Activated T-cell treated with anti-CD3 and anti-CD28 coated beads, Interleukin-2, amount 50 U/mL, for 72 hours (primary cell): ENCODE measurements around the gene RC3H2. TPM values are rescaled to one million over a fixed set of nuclear protein-coding genes. Genes with fewer than 3 reads are reported as not detected.
"Not testable (repeated sequence)": the region's sequence is repeated elsewhere in the genome, so short reads cannot be mapped to it uniquely, and the experiment has no call there.

Source experiments
- ATAC-seq, 2 donors: fragments of 150-1000 bp; cut with Tn5 transposase; replicated peaks in 1 of 2; 2 replicates each; pipeline ENCODE4 v1.10.0; 2021; ENCODE audit warnings: moderate library complexity in 2 of 2, mild to moderate bottlenecking in 1 of 2
- DNase-seq, 2 donors: peaks; one replicate each; pipeline ENCODE4 v3.0.0; 2021 to 2022; ENCODE audit warnings: mixed read lengths in 1 of 2
- H3K27ac Mint-ChIP-seq: one replicate; pipeline ENCODE4 v1.8.0; 2022; ENCODE audit warnings: mild to moderate bottlenecking, moderate library complexity, mixed read lengths
- H3K27me3 Mint-ChIP-seq: one replicate; pipeline ENCODE4 v1.8.0; 2022; ENCODE audit warnings: low read depth, mixed read lengths
- H3K36me3 Mint-ChIP-seq, 2 donors: one replicate each; pipeline ENCODE4 v1.8.0; 2022; ENCODE audit warnings: mixed read lengths in 2 of 2, mild to moderate bottlenecking in 1 of 2; ENCODE audit not compliant: insufficient read depth in 2 of 2
- H3K4me1 Mint-ChIP-seq: one replicate; pipeline ENCODE4 v1.8.0; 2022; ENCODE audit warnings: low read depth, mixed read lengths
- H3K4me3 Mint-ChIP-seq, 2 donors: one replicate each; pipeline ENCODE4 v1.8.0; 2022; ENCODE audit warnings: mild to moderate bottlenecking in 2 of 2, mixed read lengths in 2 of 2, moderate library complexity in 2 of 2
- H3K9me3 Mint-ChIP-seq, 2 donors: one replicate each; pipeline ENCODE4 v1.8.0; 2022; ENCODE audit warnings: mixed read lengths in 2 of 2
- total RNA-seq, 2 donors: library from RNA; stranded (reverse); gene quantifications; one replicate each; pipeline ENCODE4 v1.2.3, GENCODE V29; 2022

Gene RC3H2
- total RNA-seq, 2 donors from 2014 or later, result 33.7 to 35.6 TPM

- H3K9me3 Mint-ChIP-seq, result no peaks in the 10 kb centered on the region
- H3K36me3 Mint-ChIP-seq, result peaks cover 7 to 18% of the 10 kb centered on the region in 2 donors
- H3K27ac Mint-ChIP-seq, result no peak overlapping the region
- DNase-seq (no peak), ATAC-seq (no peak)
- H3K4me3 Mint-ChIP-seq, result no peak overlapping the region
- H3K4me1 Mint-ChIP-seq, result peaks cover 38% of the 10 kb centered on the region
- no peaks in the 10 kb centered on the region for H3K27me3 Mint-ChIP-seq
Measured at GRCh38 chr9:122936883-122937282, 31.7 kb upstream of the RC3H2 start.

GRCh38 chr9:122936464-122936863 lies 31.3 kb upstream of the RC3H2 start:
- Mint-ChIP-seq H3K36me3 (peaks cover 6 to 14% of the 10 kb centered on the region in 2 donors), H3K4me3 (no peak overlapping the region), H3K9me3 (no peaks in the 10 kb centered on the region), H3K27me3 (no peaks in the 10 kb centered on the region), H3K4me1 (peaks cover 34% of the 10 kb centered on the region), H3K27ac (no peak overlapping the region)
- DNase-seq (no peak), ATAC-seq (no peak)

- peak within 1 kb of the TSS; percentile 97 for H3K27ac Mint-ChIP-seq
- H3K4me3 Mint-ChIP-seq, result no peak within 1 kb of the TSS
- peaks cover 1 to 9% of the 10 kb centered on the region in 2 donors for H3K36me3 Mint-ChIP-seq
- DNase-seq (peak; percentile 94 to 96), ATAC-seq (peak; percentile 99)
- H3K9me3 Mint-ChIP-seq, result no peaks in the 10 kb centered on the region
- H3K27me3 Mint-ChIP-seq, result no peaks in the 10 kb centered on the region
- H3K4me1 Mint-ChIP-seq, result peaks cover 22% of the 10 kb centered on the region
Measured at GRCh38 chr9:122931226-122932121, 26.3 kb upstream of the RC3H2 start, which contains the start of gene ZBTB26. TSS of gene ZBTB26 (minus strand) at chr9:122931512. CDS start at chr9:122919934, 11,578 bp downstream.

GRCh38 chr9:122930541-122931225 lies 25.5 kb upstream of the RC3H2 start:
- no peak overlapping the region for H3K27ac Mint-ChIP-seq
- H3K9me3 Mint-ChIP-seq, result no peaks in the 10 kb centered on the region
- ATAC-seq, result no peak

GRCh38 chr9:122929796-122930354 lies 24.7 kb upstream of the RC3H2 start:
- Mint-ChIP-seq H3K4me3 (no peak overlapping the region), H3K27ac (no peak overlapping the region), H3K36me3 (peaks cover 1 to 2% of the 10 kb centered on the region in 2 donors), H3K9me3 (no peaks in the 10 kb centered on the region), H3K4me1 (peaks cover 20% of the 10 kb centered on the region), H3K27me3 (no peaks in the 10 kb centered on the region)
- ATAC-seq, result no peak
- DNase-seq, result no peak

More at GRCh38 chr9:122930541-122931225, 25.5 kb upstream of the RC3H2 start:
- Mint-ChIP-seq H3K4me3 (no peak overlapping the region), H3K4me1 (peaks cover 22% of the 10 kb centered on the region), H3K36me3 (peaks cover 1 to 3% of the 10 kb centered on the region in 2 donors), H3K27me3 (no peaks in the 10 kb centered on the region)
- no peak for DNase-seq

GRCh38 chr9:122923947-122924346 lies 18.8 kb upstream of the RC3H2 start:
- Mint-ChIP-seq H3K9me3 (no peaks in the 10 kb centered on the region), H3K36me3 (peaks cover 0 to 5% of the 10 kb centered on the region in 2 donors), H3K4me1 (peaks cover 8% of the 10 kb centered on the region), H3K4me3 (no peak overlapping the region), H3K27me3 (no peaks in the 10 kb centered on the region), H3K27ac (no peak overlapping the region)
- ATAC-seq (peak in 1 of 2 donors; percentile 53), DNase-seq (no peak)

- no peak overlapping the region for H3K27ac Mint-ChIP-seq
- DNase-seq, result no peak
- no peaks in the 10 kb centered on the region for H3K9me3 Mint-ChIP-seq
- peaks cover 8% of the 10 kb centered on the region for H3K4me1 Mint-ChIP-seq
- H3K27me3 Mint-ChIP-seq, result no peaks in the 10 kb centered on the region
- H3K36me3 Mint-ChIP-seq, result peaks cover 0 to 5% of the 10 kb centered on the region in 2 donors
- no peak overlapping the region for H3K4me3 Mint-ChIP-seq
- ATAC-seq, result no peak
Measured at GRCh38 chr9:122922713-122923112, 17.6 kb upstream of the RC3H2 start.

- ATAC-seq (no peak), DNase-seq (no peak)
- Mint-ChIP-seq H3K9me3 (no peaks in the 10 kb centered on the region), H3K4me1 (no peaks in the 10 kb centered on the region), H3K27me3 (no peaks in the 10 kb centered on the region), H3K4me3 (no peak overlapping the region), H3K36me3 (peaks cover 0 to 6% of the 10 kb centered on the region in 2 donors), H3K27ac (no peak overlapping the region)
Measured at GRCh38 chr9:122918310-122918709, 13.2 kb upstream of the RC3H2 start.

GRCh38 chr9:122912964-122913673 lies 8.0 kb upstream of the RC3H2 start, which contains the start of gene ZBTB6:
TSS of gene ZBTB6 (minus strand) at chr9:122913323. CDS start at chr9:122912072, 1,251 bp downstream.
- H3K4me1 Mint-ChIP-seq, result peaks cover 35% of the 10 kb centered on the region
- peak; percentile 97 for ATAC-seq
- H3K27me3 Mint-ChIP-seq, result no peaks in the 10 kb centered on the region
- peak; percentile 74 to 80 for DNase-seq
- H3K36me3 Mint-ChIP-seq, result peaks cover 8 to 18% of the 10 kb centered on the region in 2 donors
- H3K4me3 Mint-ChIP-seq, result peak within 1 kb of the TSS; percentile 91 to 99
- no peaks in the 10 kb centered on the region for H3K9me3 Mint-ChIP-seq
- H3K27ac Mint-ChIP-seq, result peak within 1 kb of the TSS; percentile 100

- H3K4me3 Mint-ChIP-seq, result peak overlapping the region; percentile 91 to 99
- H3K4me1 Mint-ChIP-seq, result peaks cover 35% of the 10 kb centered on the region
- peak overlapping the region; percentile 100 for H3K27ac Mint-ChIP-seq
- no peaks in the 10 kb centered on the region for H3K27me3 Mint-ChIP-seq
- no peaks in the 10 kb centered on the region for H3K9me3 Mint-ChIP-seq
- no peak for ATAC-seq
- peaks cover 8 to 20% of the 10 kb centered on the region in 2 donors for H3K36me3 Mint-ChIP-seq
- DNase-seq, result no peak
Measured at GRCh38 chr9:122912671-122912963, 7.5 kb upstream of the RC3H2 start.

- H3K4me1 Mint-ChIP-seq, result peaks cover 35% of the 10 kb centered on the region
- not testable (repeated sequence) for ATAC-seq, H3K36me3 Mint-ChIP-seq, H3K4me3 Mint-ChIP-seq, H3K9me3 Mint-ChIP-seq, H3K27me3 Mint-ChIP-seq, H3K27ac Mint-ChIP-seq, DNase-seq
Measured at GRCh38 chr9:122906122-122906521, 963 bp upstream of the RC3H2 start.

- ATAC-seq (peak; percentile 4 to 23), DNase-seq (peak; percentile 31 to 44)
- Mint-ChIP-seq H3K27me3 (no peaks in the 10 kb centered on the region), H3K9me3 (no peaks in the 10 kb centered on the region), H3K27ac (peak overlapping the region; percentile 99), H3K36me3 (peaks cover 0 to 5% of the 10 kb centered on the region in 2 donors), H3K4me1 (peaks cover 35% of the 10 kb centered on the region), H3K4me3 (peak overlapping the region; percentile 93 to 99)
Measured at GRCh38 chr9:122904466-122904822, 715 bp downstream of the RC3H2 start.
